ENCODE data around the gene AP5S1.
"Not testable (repeated sequence)": the region's sequence is repeated elsewhere in the genome, so short reads cannot be mapped to it uniquely, and the experiment has no call there.

The AP5S1 gene

DNA sequence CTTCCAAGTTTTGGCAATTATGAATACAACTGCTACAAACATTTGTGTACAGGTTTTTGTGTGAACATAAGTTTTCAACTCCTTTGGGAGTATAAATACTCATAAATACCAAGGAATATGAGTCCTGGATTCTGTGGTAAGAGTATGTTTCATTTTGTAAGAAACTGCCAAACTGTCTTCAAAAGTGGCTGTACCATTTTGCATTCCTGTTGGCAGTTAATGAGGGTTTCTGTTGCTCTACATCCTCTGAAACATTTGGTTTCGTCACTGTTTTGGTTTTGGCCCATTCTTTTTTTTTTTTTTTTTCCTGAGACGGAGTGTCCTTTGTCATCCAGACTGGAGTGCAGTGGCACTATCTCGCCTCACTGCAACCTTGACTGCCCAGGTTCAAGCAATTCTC, 8.5 kb downstream of the AP5S1 start:
- DNase-seq (ENCODE audit: low read depth): no peak
- H3K4me3 ChIP-seq (ENCODE audit: low read depth, low read length): no peak overlapping the region
- TF ChIP-seq, protein P1, sequence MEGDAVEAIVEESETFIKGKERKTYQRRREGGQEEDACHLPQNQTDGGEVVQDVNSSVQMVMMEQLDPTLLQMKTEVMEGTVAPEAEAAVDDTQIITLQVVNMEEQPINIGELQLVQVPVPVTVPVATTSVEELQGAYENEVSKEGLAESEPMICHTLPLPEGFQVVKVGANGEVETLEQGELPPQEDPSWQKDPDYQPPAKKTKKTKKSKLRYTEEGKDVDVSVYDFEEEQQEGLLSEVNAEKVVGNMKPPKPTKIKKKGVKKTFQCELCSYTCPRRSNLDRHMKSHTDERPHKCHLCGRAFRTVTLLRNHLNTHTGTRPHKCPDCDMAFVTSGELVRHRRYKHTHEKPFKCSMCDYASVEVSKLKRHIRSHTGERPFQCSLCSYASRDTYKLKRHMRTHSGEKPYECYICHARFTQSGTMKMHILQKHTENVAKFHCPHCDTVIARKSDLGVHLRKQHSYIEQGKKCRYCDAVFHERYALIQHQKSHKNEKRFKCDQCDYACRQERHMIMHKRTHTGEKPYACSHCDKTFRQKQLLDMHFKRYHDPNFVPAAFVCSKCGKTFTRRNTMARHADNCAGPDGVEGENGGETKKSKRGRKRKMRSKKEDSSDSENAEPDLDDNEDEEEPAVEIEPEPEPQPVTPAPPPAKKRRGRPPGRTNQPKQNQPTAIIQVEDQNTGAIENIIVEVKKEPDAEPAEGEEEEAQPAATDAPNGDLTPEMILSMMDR (IDR thresholded peaks at IDR 0.05; ENCODE audit: control insufficient read depth, extremely low read depth, insufficient read depth): no peak

DNA sequence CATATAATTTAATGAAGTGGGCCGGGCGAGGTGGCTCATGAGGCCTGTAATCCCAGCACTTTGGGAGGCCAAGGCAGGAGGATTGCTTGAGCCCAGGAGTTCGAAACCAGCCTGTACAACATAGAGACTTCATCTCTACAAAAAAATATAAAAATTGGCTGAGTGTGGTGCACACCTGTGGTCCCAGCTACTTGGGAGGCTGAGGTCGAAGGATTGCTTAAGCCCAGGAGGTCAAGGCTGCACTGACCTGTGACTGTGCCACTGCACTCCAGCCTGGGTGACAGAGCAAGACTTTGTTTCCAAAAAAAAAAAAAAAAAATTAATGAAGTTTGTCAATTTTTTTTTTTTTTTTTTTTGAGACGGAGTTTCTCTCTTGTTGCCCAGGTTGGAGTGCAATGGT, 9.5 kb downstream of the AP5S1 start:
- not testable (repeated sequence) for DNase-seq (ENCODE audit: low read depth)

DNA sequence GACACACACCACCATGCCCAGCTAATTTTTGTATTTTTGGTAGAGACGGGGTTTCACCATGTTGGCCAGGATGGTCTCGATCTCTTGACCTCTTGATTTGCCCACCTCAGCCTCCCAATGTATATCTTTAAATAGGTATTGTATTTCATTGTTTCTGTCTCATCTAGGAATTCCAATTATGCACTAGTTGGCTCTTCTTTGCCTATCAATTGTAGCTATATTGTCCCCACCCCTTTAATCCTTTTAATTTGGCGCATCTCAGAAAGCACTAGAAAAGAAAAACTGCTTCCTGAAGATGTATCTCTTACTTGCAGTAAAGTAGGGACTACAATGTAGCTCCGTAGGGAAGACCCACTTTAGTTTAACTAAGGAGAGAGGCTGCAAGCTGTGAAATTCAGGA, 15.8 kb downstream of the AP5S1 start:
- TF ChIP-seq, protein P1 (IDR thresholded peaks at IDR 0.05; ENCODE audit: control insufficient read depth, extremely low read depth, insufficient read depth): no peak

More for the DNA sequence above, 9.5 kb downstream of the AP5S1 start:
- H3K4me3 ChIP-seq (ENCODE audit: low read depth, low read length): not testable (repeated sequence)

DNA sequence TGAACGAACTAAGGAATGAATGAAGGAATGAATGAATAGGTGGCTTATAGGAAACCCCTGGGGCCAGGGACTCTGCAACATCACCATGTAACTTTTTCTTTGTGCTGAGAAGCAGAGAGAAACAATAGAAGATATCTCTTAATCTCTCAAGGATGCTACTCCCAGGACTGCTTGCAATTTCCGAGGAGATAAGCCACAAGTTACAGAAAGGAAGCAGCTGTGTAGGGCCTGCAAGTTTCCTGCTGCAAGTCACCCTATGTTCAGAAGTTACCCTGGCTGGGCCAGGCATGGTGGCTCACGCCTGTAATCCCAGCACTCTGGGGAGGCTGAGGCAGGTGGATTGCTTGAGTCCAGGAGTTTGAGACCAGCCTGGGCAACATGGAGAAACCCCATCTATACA, 19.0 kb downstream of the AP5S1 start:
- DNase-seq (ENCODE audit: low read depth): no peak
- TF ChIP-seq, protein P1 (IDR thresholded peaks at IDR 0.05; ENCODE audit: control insufficient read depth, extremely low read depth, insufficient read depth): no peak
- no peak overlapping the region for H3K4me3 ChIP-seq (ENCODE audit: low read depth, low read length)

More for the DNA sequence above, 15.8 kb downstream of the AP5S1 start:
- H3K4me3 ChIP-seq (ENCODE audit: low read depth, low read length): no peak overlapping the region
- DNase-seq (ENCODE audit: low read depth): no peak

DNA sequence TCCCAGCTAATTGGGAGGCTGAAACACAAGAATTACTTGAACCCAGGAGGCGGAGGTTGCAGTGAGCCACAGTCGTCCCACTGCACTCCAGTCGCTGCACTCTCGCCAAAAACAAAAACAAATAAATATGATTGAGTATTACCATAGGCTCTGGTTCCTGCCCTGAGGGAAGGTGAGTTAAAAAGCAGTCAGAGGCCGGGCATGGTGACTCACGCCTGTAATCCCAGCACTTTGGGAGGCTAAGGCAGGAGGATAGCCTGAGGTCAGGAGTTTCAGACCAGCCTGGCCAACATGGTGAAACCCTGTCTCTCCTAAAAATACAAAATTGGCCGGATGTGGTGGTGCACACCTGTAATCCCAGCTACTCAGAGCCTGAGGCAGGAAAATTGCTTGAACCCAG, 19.9 kb downstream of the AP5S1 start:
- H3K4me3 ChIP-seq (ENCODE audit: low read depth, low read length); DNase-seq (ENCODE audit: low read depth): not testable (repeated sequence)

DNA sequence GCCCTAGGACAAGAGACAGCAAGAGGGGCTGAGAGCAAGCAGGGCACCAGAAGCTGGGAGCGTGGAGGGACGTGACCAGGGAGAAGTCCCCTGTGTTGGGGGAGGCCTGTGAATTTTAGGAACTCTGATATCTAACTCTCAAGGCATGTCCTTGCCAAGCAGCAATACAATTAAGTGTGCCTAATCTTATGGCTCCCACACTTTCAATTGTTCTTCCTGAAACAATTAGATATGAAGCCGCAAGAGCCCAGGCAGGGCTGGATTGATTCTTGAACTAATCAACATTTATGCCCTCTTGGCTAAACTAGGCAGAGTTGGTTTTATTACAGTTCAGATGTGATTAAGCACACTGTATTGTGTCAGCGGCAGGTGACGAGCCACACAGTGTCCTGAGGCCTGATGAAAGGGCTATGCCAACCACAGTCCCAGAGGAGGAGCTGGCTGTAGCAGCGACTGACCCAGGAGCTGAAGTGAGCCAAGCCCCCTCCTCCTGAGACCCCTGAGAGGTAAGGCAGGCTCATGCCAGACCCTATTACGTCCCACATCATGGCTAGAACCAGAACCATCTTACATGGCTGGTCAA, 22.1 kb downstream of the AP5S1 start:
- no peak overlapping the region for H3K4me3 ChIP-seq (ENCODE audit: low read depth, low read length)
- DNase-seq (ENCODE audit: low read depth): no peak
- TF ChIP-seq, protein P1 (IDR thresholded peaks at IDR 0.05; ENCODE audit: control insufficient read depth, extremely low read depth, insufficient read depth): no peak

DNA sequence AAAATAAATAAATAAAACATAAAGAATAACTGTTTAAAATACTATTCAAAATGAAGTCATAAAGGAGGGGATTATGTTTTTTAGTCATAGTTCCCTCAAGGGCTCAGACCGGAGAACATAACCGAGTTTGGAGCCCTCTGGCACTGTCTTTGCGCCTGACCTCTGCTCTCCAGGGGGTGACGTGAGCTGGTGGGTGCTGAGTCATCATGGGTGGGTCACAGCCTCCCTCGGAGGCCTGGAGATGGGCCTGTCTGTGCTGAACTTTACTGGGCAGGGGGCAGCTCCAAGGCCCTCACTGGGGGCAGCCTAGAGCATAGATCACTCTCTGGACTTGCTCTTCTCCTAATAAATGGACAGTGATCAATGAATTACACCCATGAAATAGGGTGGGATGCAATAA, 23.1 kb downstream of the AP5S1 start:
- TF ChIP-seq, protein P1 (IDR thresholded peaks at IDR 0.05; ENCODE audit: control insufficient read depth, extremely low read depth, insufficient read depth): no peak
- no peak overlapping the region for H3K4me3 ChIP-seq (ENCODE audit: low read depth, low read length)
- DNase-seq (ENCODE audit: low read depth): no peak

DNA sequence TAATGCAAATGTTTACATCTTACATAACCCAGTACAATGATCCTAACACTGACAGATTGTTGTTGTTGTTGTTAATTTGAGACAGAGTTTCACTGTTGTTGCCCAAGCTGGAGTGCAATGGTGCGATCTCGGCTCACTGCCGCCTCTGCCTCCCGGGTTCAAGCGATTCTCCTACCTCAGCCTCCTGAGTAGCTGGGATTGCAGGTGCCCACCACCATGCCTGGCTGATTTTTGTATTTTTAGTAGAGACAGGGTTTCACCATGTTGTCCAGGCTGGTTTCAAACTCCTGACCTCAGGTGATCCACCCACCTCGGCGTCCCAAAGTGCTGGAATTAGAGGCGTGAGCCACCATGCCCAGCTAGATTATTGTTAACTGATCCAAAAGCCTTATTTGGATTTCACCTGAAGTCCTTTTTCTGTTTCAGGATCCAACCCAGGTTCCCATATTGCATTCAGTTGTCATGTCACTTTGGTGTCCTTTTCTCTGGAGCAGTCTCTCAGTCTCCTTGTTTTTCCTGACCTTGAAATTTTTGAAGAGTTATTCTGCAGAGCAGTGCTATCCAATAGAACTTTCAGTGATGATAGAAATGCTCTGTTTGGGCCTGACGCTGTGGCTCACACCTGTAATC, 23.8 kb downstream of the AP5S1 start:
- H3K4me3 ChIP-seq (ENCODE audit: low read depth, low read length); DNase-seq (ENCODE audit: low read depth): not testable (repeated sequence)
